Neuron (in vitro differentiated cells): ENCODE results near the gene CA14.
A peak's percentile ranks its signal among the peaks of the same experiment; 100 is the strongest.

Experiments
- H2AFZ ChIP-seq: one replicate; pipeline ENCODE4 v1.6.1; 2013; ENCODE audit warnings: low read depth, mild to moderate bottlenecking, inconsistent platforms, low read length, moderate library complexity
- H3K27me3 ChIP-seq: one replicate; pipeline ENCODE4 v1.6.1; 2013; ENCODE audit warnings: low read length; ENCODE audit not compliant: insufficient read depth
- H3K36me3 ChIP-seq: one replicate; pipeline ENCODE4 v1.6.1; 2013; ENCODE audit warnings: low read length; ENCODE audit not compliant: insufficient read depth
- H3K4me1 ChIP-seq: one replicate; pipeline ENCODE4 v1.6.1; 2013; ENCODE audit warnings: low read length; ENCODE audit not compliant: insufficient read depth
- H3K4me3 ChIP-seq: 2 replicates; pipeline ENCODE4 v1.5.1; 2013; ENCODE audit warnings: mild to moderate bottlenecking, low read length, moderate library complexity
- H3K9me3 ChIP-seq: one replicate; pipeline ENCODE4 v1.6.1; 2013; ENCODE audit warnings: low read length

CA14 gene

GRCh38 chr1:150273311-150273710, 15.7 kb downstream of the CA14 start:
- H3K4me1 ChIP-seq = peaks cover 18% of the 10 kb centered on the region
- no peaks in the 10 kb centered on the region for H3K9me3 ChIP-seq
- peak overlapping the region; percentile 65 for H3K4me3 ChIP-seq
- H2AFZ ChIP-seq = no peak overlapping the region
- H3K36me3 ChIP-seq = peaks cover 13% of the 10 kb centered on the region
- no peaks in the 10 kb centered on the region for H3K27me3 ChIP-seq

- H3K4me1 ChIP-seq = no peaks in the 10 kb centered on the region
- H2AFZ ChIP-seq = no peak overlapping the region
- no peaks in the 10 kb centered on the region for H3K27me3 ChIP-seq
- H3K36me3 ChIP-seq = peaks cover 27% of the 10 kb centered on the region
- no peak overlapping the region for H3K4me3 ChIP-seq
- H3K9me3 ChIP-seq = no peaks in the 10 kb centered on the region
These were observed 22.6 kb downstream of the CA14 start for GRCh38 chr1:150280138-150280707.

GRCh38 chr1:150281221-150281757, 23.7 kb downstream of the CA14 start:
- Histone ChIP-seq H3K4me1 (no peaks in the 10 kb centered on the region), H3K36me3 (peaks cover 26% of the 10 kb centered on the region), H2AFZ (no peak overlapping the region), H3K9me3 (no peaks in the 10 kb centered on the region), H3K4me3 (peak overlapping the region; percentile 27), H3K27me3 (no peaks in the 10 kb centered on the region)

GRCh38 chr1:150281758-150282557, 24.4 kb downstream of the CA14 start, which contains the start of gene CIART:
Gene CIART, plus strand, starts transcription at chr1:150282554. Its CDS starts 714 bp downstream, at chr1:150283268.
- Histone ChIP-seq H2AFZ (no peak within 1 kb of the TSS), H3K4me1 (no peaks in the 10 kb centered on the region), H3K27me3 (no peaks in the 10 kb centered on the region), H3K4me3 (peak within 1 kb of the TSS; percentile 54), H3K36me3 (peaks cover 21% of the 10 kb centered on the region), H3K9me3 (no peaks in the 10 kb centered on the region)

- H3K4me1 ChIP-seq = no peaks in the 10 kb centered on the region
- H2AFZ ChIP-seq = no peak overlapping the region
- H3K36me3 ChIP-seq = peaks cover 20% of the 10 kb centered on the region
- H3K27me3 ChIP-seq = no peaks in the 10 kb centered on the region
- H3K9me3 ChIP-seq = no peaks in the 10 kb centered on the region
- peak overlapping the region; percentile 54 for H3K4me3 ChIP-seq
These were observed 25.0 kb downstream of the CA14 start for GRCh38 chr1:150282558-150282958.

DNA sequence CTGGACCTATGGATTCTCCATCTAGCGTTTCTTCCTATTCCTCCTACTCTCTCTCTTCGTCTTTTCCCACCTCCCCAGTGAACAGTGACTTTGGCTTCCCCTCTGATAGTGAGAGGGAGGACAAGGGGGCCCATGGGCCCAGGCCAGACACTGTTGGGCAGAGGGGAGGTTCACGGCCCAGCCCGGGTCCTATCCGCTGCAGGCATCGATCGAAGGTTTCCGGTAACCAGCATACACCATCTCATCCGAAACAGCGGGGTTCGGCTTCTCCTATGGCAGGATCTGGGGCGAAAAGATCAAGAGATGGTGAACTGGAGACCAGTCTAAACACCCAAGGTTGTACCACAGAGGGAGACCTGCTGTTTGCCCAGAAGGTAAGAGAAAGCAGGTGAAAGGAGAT, 25.7 kb downstream of the CA14 start:
- peak overlapping the region; percentile 54 for H3K4me3 ChIP-seq
- no peaks in the 10 kb centered on the region for H3K27me3 ChIP-seq
- H3K4me1 ChIP-seq = no peaks in the 10 kb centered on the region
- H3K36me3 ChIP-seq = peaks cover 15% of the 10 kb centered on the region
- H3K9me3 ChIP-seq = no peaks in the 10 kb centered on the region
- no peak overlapping the region for H2AFZ ChIP-seq

- no peaks in the 10 kb centered on the region for H3K27me3 ChIP-seq
- H3K9me3 ChIP-seq = no peaks in the 10 kb centered on the region
- H3K4me1 ChIP-seq = peaks cover 6% of the 10 kb centered on the region
- no peak overlapping the region for H3K4me3 ChIP-seq
- no peaks in the 10 kb centered on the region for H3K36me3 ChIP-seq
- no peak overlapping the region for H2AFZ ChIP-seq
These were observed 30.8 kb downstream of the CA14 start for GRCh38 chr1:150288382-150288781.

DNA sequence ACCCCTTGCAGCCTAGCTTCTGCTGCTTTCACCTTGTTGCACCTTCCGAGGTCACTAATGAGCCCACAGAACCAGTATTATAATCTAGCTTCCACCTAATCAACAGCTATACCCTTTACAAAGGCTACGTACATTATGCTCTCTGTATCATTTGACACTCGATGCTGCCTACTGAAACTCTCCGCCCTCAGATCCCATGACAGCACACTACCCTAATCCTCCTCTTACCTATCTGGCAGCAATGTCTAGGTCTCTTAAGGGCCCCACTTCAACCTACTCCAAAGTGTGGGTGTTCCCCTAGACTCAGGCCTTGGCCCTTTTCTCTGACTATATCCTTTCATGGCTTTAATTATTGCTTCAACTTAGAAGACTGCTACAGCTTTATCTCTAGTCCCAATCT, 31.2 kb downstream of the CA14 start:
- Histone ChIP-seq H3K27me3 (no peaks in the 10 kb centered on the region), H3K36me3 (no peaks in the 10 kb centered on the region), H3K4me3 (no peak overlapping the region), H3K9me3 (no peaks in the 10 kb centered on the region), H3K4me1 (peaks cover 8% of the 10 kb centered on the region), H2AFZ (no peak overlapping the region)

GRCh38 chr1:150293433-150294253, 36.1 kb downstream of the CA14 start, which contains the start of gene MRPS21:
Gene MRPS21, plus strand, starts transcription at chr1:150293861. Its CDS starts 506 bp downstream, at chr1:150294367.
- Histone ChIP-seq H3K36me3 (peaks cover 26% of the 10 kb centered on the region), H3K9me3 (no peaks in the 10 kb centered on the region), H3K4me1 (peaks cover 21% of the 10 kb centered on the region), H3K4me3 (peak within 1 kb of the TSS; percentile 100), H3K27me3 (no peaks in the 10 kb centered on the region), H2AFZ (peak within 1 kb of the TSS; percentile 78)

DNA sequence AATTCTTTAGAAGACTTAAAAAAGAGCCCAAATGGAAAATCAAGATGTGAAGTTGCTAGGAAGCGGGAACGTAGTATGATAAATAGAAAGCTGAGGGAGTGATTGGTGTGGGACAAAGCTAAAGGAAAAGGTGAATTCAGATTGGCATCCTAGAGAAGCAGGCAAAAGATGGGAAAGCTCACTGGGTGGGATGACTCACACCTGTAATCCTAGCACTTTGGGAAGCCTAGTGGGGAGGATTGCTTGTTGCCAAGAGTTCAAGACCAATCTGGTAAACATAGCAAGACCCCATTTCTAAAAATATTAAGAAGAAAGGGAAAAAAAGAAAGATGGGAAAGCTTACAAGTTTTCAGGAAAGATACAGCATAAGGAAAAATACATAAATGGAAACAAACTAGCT, 37.9 kb downstream of the CA14 start:
- no peaks in the 10 kb centered on the region for H3K9me3 ChIP-seq
- H3K4me3 ChIP-seq = no peak overlapping the region
- H3K27me3 ChIP-seq = no peaks in the 10 kb centered on the region
- peaks cover 32% of the 10 kb centered on the region for H3K36me3 ChIP-seq
- peaks cover 21% of the 10 kb centered on the region for H3K4me1 ChIP-seq
- H2AFZ ChIP-seq = no peak overlapping the region

DNA sequence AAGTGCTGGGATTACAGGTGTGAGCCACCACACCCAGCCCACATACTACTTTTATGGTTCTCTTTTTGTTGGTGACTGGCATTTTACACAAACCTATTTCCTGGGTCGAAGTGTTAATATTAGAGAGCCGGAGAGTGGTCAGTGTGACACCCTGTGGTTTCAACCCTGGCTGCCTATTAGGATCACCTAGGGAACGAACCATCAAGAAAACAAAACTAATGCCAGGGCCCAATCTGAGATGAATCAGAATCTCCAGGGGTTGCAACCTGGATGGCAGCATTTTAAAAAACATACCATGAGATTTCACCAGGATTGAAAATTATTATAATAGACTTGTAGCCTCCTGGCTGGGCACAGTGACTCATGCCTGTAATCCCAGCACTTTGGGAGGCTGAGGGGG, 42.1 kb downstream of the CA14 start:
- peaks cover 4% of the 10 kb centered on the region for H3K4me1 ChIP-seq
- no peak overlapping the region for H2AFZ ChIP-seq
- H3K9me3 ChIP-seq = no peaks in the 10 kb centered on the region
- H3K27me3 ChIP-seq = no peaks in the 10 kb centered on the region
- no peak overlapping the region for H3K4me3 ChIP-seq
- H3K36me3 ChIP-seq = peaks cover 65% of the 10 kb centered on the region

DNA sequence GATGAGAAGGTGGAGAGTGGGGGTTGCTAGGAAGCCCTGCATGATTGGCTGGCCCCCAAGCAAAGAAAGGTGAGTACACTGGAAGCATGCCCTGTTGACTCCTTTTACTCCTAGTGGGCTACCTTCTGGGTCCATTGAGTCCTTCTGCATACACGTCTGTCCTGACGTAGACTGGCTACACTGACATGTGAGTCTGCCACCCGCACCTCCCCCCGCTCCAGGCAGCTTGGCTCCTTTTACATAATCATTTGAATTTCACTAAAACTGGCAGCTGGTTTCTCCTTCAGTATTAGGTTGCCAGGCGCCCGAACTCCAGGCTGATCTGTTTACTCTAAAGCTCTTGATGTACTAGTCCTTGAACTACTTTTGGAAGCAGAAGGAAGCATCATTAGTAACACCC, 44.8 kb downstream of the CA14 start:
- Histone ChIP-seq H3K9me3 (no peaks in the 10 kb centered on the region), H3K36me3 (peaks cover 60% of the 10 kb centered on the region), H3K4me1 (no peaks in the 10 kb centered on the region), H3K27me3 (no peaks in the 10 kb centered on the region), H2AFZ (no peak overlapping the region), H3K4me3 (no peak overlapping the region)

GRCh38 chr1:150302902-150303301, 45.3 kb downstream of the CA14 start:
- no peaks in the 10 kb centered on the region for H3K27me3 ChIP-seq
- H2AFZ ChIP-seq = no peak overlapping the region
- peaks cover 60% of the 10 kb centered on the region for H3K36me3 ChIP-seq
- no peaks in the 10 kb centered on the region for H3K4me1 ChIP-seq
- no peak overlapping the region for H3K4me3 ChIP-seq
- no peaks in the 10 kb centered on the region for H3K9me3 ChIP-seq
